ENCODE data around the gene BRIP1. TPM values are rescaled to one million over a fixed set of nuclear protein-coding genes. Genes with fewer than 3 reads are reported as not detected.

BRIP1 gene
- total RNA-seq, 1 experiment from 2014 or later: 20.2 TPM

GRCh38 chr17:61770752-61771533, 92.4 kb downstream of the BRIP1 start:
- no peak overlapping the region for H3K4me2 ChIP-seq (ENCODE audit: insufficient read depth, insufficient read length, low read length)
- Mint-ChIP-seq H3K27me3 (ENCODE audit: low read depth) (no peaks in the 10 kb centered on the region), H3K27ac (no peak overlapping the region), H3K4me1 (no peaks in the 10 kb centered on the region), H3K9me3 (peaks cover 19 to 22% of the 10 kb centered on the region in 2 experiments), H3K36me3 (ENCODE audit: insufficient read depth in 1 of 3, low read depth in 3 of 3) (peaks cover 42 to 65% (median 59%) of the 10 kb centered on the region in 3 experiments), H3K4me3 (no peak overlapping the region; a peak in 1 of 5 replicates)
- H3K18ac ChIP-seq (ENCODE audit: insufficient read length, low read depth, low read length): no peak overlapping the region
- H3K27me3 ChIP-seq (ENCODE audit: insufficient read depth, low read length): no peaks in the 10 kb centered on the region
- no peaks in the 10 kb centered on the region for H4K20me1 ChIP-seq (ENCODE audit: control insufficient read depth, insufficient read depth, insufficient read length)
- no peaks in the 10 kb centered on the region for H3K79me2 ChIP-seq (ENCODE audit: insufficient read depth, low read length)
- H3K14ac ChIP-seq (ENCODE audit: insufficient read depth, low read length): no peak overlapping the region
- H4K8ac ChIP-seq (replicated peaks; ENCODE audit: insufficient read length, low read depth, low read length): no peak overlapping the region
- no peak overlapping the region for H2AK5ac ChIP-seq (ENCODE audit: insufficient read length, low read length)
- H3K23ac ChIP-seq (ENCODE audit: insufficient read length, low read depth, low read length): no peak overlapping the region
- no peak overlapping the region for H2AFZ ChIP-seq (ENCODE audit: low read length)
- no peak overlapping the region for H4K91ac ChIP-seq (ENCODE audit: insufficient read length, low read depth, low read length)
- no peak overlapping the region for H3T11ph ChIP-seq (ENCODE audit: low read length)
- no peak for DNase-seq
- H3K9ac ChIP-seq (ENCODE audit: extremely low read depth, insufficient read length, low read length): no peak overlapping the region
- H2BK20ac ChIP-seq (ENCODE audit: low read depth, low read length, poor library complexity, severe bottlenecking): no peak overlapping the region
- H2BK5ac ChIP-seq (ENCODE audit: insufficient read length, low read length): no peak overlapping the region
- H3K4ac ChIP-seq (ENCODE audit: low read depth, low read length): no peak overlapping the region
- no peak overlapping the region for H2BK12ac ChIP-seq (ENCODE audit: insufficient read length, low read depth, low read length)
- no peak overlapping the region for H2BK15ac ChIP-seq (ENCODE audit: low read depth, low read length)
- no peaks in the 10 kb centered on the region for H3K9me3 ChIP-seq (ENCODE audit: control insufficient read depth, low read depth, low read length)
- H3K4me1 ChIP-seq (ENCODE audit: insufficient read depth, low read length): no peaks in the 10 kb centered on the region
- WGBS (ENCODE audit: extremely low coverage, insufficient read length, low lambda C conversion rate): no CpG with 5 or more reads among the region's 2 CpGs
- no peaks in the 10 kb centered on the region for H3K23me2 ChIP-seq (ENCODE audit: insufficient read length, low read depth, low read length, poor library complexity, severe bottlenecking)
- no peaks in the 10 kb centered on the region for H3K79me1 ChIP-seq (ENCODE audit: insufficient read depth, low read depth, low read length, poor library complexity, severe bottlenecking)
- no peak overlapping the region for H2BK120ac ChIP-seq (ENCODE audit: low read depth, low read length, poor library complexity, severe bottlenecking)
- H4K5ac ChIP-seq (ENCODE audit: insufficient read length, low read depth, low read length): no peak overlapping the region
- TF ChIP-seq, protein P1, sequence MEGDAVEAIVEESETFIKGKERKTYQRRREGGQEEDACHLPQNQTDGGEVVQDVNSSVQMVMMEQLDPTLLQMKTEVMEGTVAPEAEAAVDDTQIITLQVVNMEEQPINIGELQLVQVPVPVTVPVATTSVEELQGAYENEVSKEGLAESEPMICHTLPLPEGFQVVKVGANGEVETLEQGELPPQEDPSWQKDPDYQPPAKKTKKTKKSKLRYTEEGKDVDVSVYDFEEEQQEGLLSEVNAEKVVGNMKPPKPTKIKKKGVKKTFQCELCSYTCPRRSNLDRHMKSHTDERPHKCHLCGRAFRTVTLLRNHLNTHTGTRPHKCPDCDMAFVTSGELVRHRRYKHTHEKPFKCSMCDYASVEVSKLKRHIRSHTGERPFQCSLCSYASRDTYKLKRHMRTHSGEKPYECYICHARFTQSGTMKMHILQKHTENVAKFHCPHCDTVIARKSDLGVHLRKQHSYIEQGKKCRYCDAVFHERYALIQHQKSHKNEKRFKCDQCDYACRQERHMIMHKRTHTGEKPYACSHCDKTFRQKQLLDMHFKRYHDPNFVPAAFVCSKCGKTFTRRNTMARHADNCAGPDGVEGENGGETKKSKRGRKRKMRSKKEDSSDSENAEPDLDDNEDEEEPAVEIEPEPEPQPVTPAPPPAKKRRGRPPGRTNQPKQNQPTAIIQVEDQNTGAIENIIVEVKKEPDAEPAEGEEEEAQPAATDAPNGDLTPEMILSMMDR (conservative IDR thresholded peaks at IDR 0.05): no peak
- H3K27ac ChIP-seq (ENCODE audit: insufficient read length, low read depth, low read length): no peak overlapping the region
- no peak overlapping the region for H3K56ac ChIP-seq (ENCODE audit: insufficient read length, low read depth, low read length)
